Measurements from ENCODE around the gene XAB2.

The XAB2 gene

GRCh38 chr19:7662657-7663056, 33.3 kb upstream of the XAB2 start:
- Histone ChIP-seq H3K36me3 (ENCODE audit: control insufficient read depth, low read length) (no peaks in the 10 kb centered on the region), H3K9me2 (replicated peaks; ENCODE audit: control insufficient read depth, low read length) (no peaks in the 10 kb centered on the region), H3F3A (ENCODE audit: control insufficient read depth, insufficient read depth) (no peaks in the 10 kb centered on the region), H3K79me2 (ENCODE audit: control insufficient read depth, low read length) (no peaks in the 10 kb centered on the region), H3K27me3 (ENCODE audit: control insufficient read depth, low read length) (no peaks in the 10 kb centered on the region), H3K27ac (ENCODE audit: low read depth, low read length) (no peak overlapping the region), H3K4me3 (ENCODE audit: low read length) (no peak overlapping the region), H3K4me2 (ENCODE audit: low read length) (no peak overlapping the region), H3K4me1 (ENCODE audit: control insufficient read depth, low read length) (peaks cover 9% of the 10 kb centered on the region), H3K9me3 (ENCODE audit: control insufficient read depth, insufficient read depth, low read length) (no peaks in the 10 kb centered on the region), H4K20me1 (ENCODE audit: control insufficient read depth, insufficient read depth, low read depth, low read length) (no peaks in the 10 kb centered on the region)
- TF ChIP-seq EZH2phosphoT487 (IDR thresholded peaks at IDR 0.05; ENCODE audit: borderline replicate concordance, low read length) (no peak), CTCF (IDR thresholded peaks at IDR 0.05; ENCODE audit: low read depth, low read length, poor library complexity, severe bottlenecking) (no peak)

- Histone ChIP-seq H3K27me3 (ENCODE audit: control insufficient read depth, low read length) (no peaks in the 10 kb centered on the region), H3F3A (ENCODE audit: control insufficient read depth, insufficient read depth) (no peaks in the 10 kb centered on the region), H3K4me1 (ENCODE audit: control insufficient read depth, low read length) (peaks cover 14% of the 10 kb centered on the region), H3K9me3 (ENCODE audit: control insufficient read depth, insufficient read depth, low read length) (no peaks in the 10 kb centered on the region), H3K79me2 (ENCODE audit: control insufficient read depth, low read length) (no peaks in the 10 kb centered on the region), H3K27ac (ENCODE audit: low read depth, low read length) (no peak overlapping the region), H4K20me1 (ENCODE audit: control insufficient read depth, insufficient read depth, low read depth, low read length) (no peaks in the 10 kb centered on the region), H3K36me3 (ENCODE audit: control insufficient read depth, low read length) (no peaks in the 10 kb centered on the region), H3K4me3 (ENCODE audit: low read length) (no peak overlapping the region), H3K4me2 (ENCODE audit: low read length) (no peak overlapping the region), H3K9me2 (replicated peaks; ENCODE audit: control insufficient read depth, low read length) (no peaks in the 10 kb centered on the region)
- TF ChIP-seq EZH2phosphoT487 (IDR thresholded peaks at IDR 0.05; ENCODE audit: borderline replicate concordance, low read length), result no peak
- no peak for TF ChIP-seq CTCF (IDR thresholded peaks at IDR 0.05; ENCODE audit: low read depth, low read length, poor library complexity, severe bottlenecking)
Observed at GRCh38 chr19:7661744-7662538, 32.6 kb upstream of the XAB2 start.

GRCh38 chr19:7658219-7658686, 28.9 kb upstream of the XAB2 start:
- H3K36me3 ChIP-seq (ENCODE audit: control insufficient read depth, low read length), result no peaks in the 10 kb centered on the region
- peak overlapping the region; percentile 12 for H3K4me2 ChIP-seq (ENCODE audit: low read length)
- H4K20me1 ChIP-seq (ENCODE audit: control insufficient read depth, insufficient read depth, low read depth, low read length), result no peaks in the 10 kb centered on the region
- H3K27ac ChIP-seq (ENCODE audit: low read depth, low read length), result no peak overlapping the region
- H3K79me2 ChIP-seq (ENCODE audit: control insufficient read depth, low read length), result no peaks in the 10 kb centered on the region
- H3K4me3 ChIP-seq (ENCODE audit: low read length), result no peak overlapping the region
- no peaks in the 10 kb centered on the region for H3K9me2 ChIP-seq (replicated peaks; ENCODE audit: control insufficient read depth, low read length)
- no peaks in the 10 kb centered on the region for H3K27me3 ChIP-seq (ENCODE audit: control insufficient read depth, low read length)
- no peak for TF ChIP-seq EZH2phosphoT487 (IDR thresholded peaks at IDR 0.05; ENCODE audit: borderline replicate concordance, low read length)
- TF ChIP-seq CTCF (IDR thresholded peaks at IDR 0.05; ENCODE audit: low read depth, low read length, poor library complexity, severe bottlenecking), result no peak
- H3F3A ChIP-seq (ENCODE audit: control insufficient read depth, insufficient read depth), result no peaks in the 10 kb centered on the region
- H3K4me1 ChIP-seq (ENCODE audit: control insufficient read depth, low read length), result peaks cover 14% of the 10 kb centered on the region
- no peaks in the 10 kb centered on the region for H3K9me3 ChIP-seq (ENCODE audit: control insufficient read depth, insufficient read depth, low read length)

All from DOHH2 (cell line).